Mesendoderm (in vitro differentiated cells): ENCODE measurements around the gene TWF2.

ENCODE experiments used
- DNase-seq: peaks from one replicate; pipeline ENCODE4 v3.0.0; 2013
- H2AK5ac ChIP-seq: 2 replicates; pipeline ENCODE4 v1.6.1; 2013; ENCODE audit warnings: low read length, inconsistent platforms
- H2BK120ac ChIP-seq: 2 replicates; pipeline ENCODE4 v1.6.1; 2013; ENCODE audit warnings: low read depth, mild to moderate bottlenecking, low read length, moderate library complexity, mixed read lengths
- H2BK15ac ChIP-seq: replicated peaks from 2 replicates; pipeline ENCODE4 v1.6.1; 2013; ENCODE audit warnings: low read depth, mild to moderate bottlenecking, moderate library complexity
- H2BK5ac ChIP-seq: 2 replicates; pipeline ENCODE4 v1.6.1; 2013; ENCODE audit warnings: low read length, inconsistent platforms
- H3K18ac ChIP-seq: 2 replicates; pipeline ENCODE4 v1.6.1; 2013; ENCODE audit warnings: mild to moderate bottlenecking, low read length, mixed read lengths
- H3K23ac ChIP-seq: one replicate; pipeline ENCODE4 v1.6.1; 2013; ENCODE audit warnings: low read length
- H3K27ac ChIP-seq: 2 replicates; pipeline ENCODE4 v1.5.1; 2013; ENCODE audit warnings: low read depth, mild to moderate bottlenecking, inconsistent platforms, low read length, moderate library complexity
- H3K27me3 ChIP-seq: 2 replicates; pipeline ENCODE4 v1.6.1; 2013; ENCODE audit warnings: low read length, control low read depth, mild to moderate bottlenecking, inconsistent platforms; ENCODE audit not compliant: insufficient read depth, poor library complexity
- H3K36me3 ChIP-seq: 2 replicates; pipeline ENCODE4 v1.6.1; 2013; ENCODE audit warnings: low read length, inconsistent platforms; ENCODE audit not compliant: control insufficient read depth, insufficient read depth
- H3K4ac ChIP-seq: one replicate; pipeline ENCODE4 v1.6.1; 2013; ENCODE audit warnings: low read depth, mild to moderate bottlenecking, low read length, moderate library complexity
- H3K4me1 ChIP-seq: 2 replicates; pipeline ENCODE4 v1.6.1; 2013; ENCODE audit warnings: low read depth, low read length, inconsistent platforms; ENCODE audit not compliant: control insufficient read depth
- H3K4me2 ChIP-seq: 2 replicates; pipeline ENCODE4 v1.6.1; 2013; ENCODE audit warnings: low read length
- H3K4me3 ChIP-seq: 2 replicates; pipeline ENCODE4 v1.5.1; 2013; ENCODE audit warnings: mild to moderate bottlenecking, low read length
- H3K56ac ChIP-seq: one replicate; pipeline ENCODE4 v1.6.1; 2013; ENCODE audit warnings: low read length
- H3K79me1 ChIP-seq: 2 replicates; pipeline ENCODE4 v1.6.1; 2013; ENCODE audit warnings: low read length, inconsistent platforms
- H3K79me2 ChIP-seq: 2 replicates; pipeline ENCODE4 v1.6.1; 2013; ENCODE audit warnings: mild to moderate bottlenecking, low read length; ENCODE audit not compliant: control insufficient read depth, insufficient read depth
- H3K9ac ChIP-seq: 2 replicates; pipeline ENCODE4 v1.6.1; 2013; ENCODE audit warnings: low read length, inconsistent platforms
- H4K5ac ChIP-seq: one replicate; pipeline ENCODE4 v1.6.1; 2013; ENCODE audit warnings: low read length
- H4K8ac ChIP-seq: one replicate; pipeline ENCODE4 v1.6.1; 2013; ENCODE audit warnings: low read depth, mild to moderate bottlenecking, control low read depth, low read length, moderate library complexity
- WGBS: extraction: QIAGEN DNeasy Blood & Tissue Kit; methylation state at CpG from one replicate; pipeline ENCODE4 v1.1.7; 2013; ENCODE audit warnings: low lambda C conversion rate, missing lambda C conversion rate; ENCODE audit not compliant: insufficient coverage; ENCODE audit errors: extremely low coverage; 5-methylcytosine and 5-hydroxymethylcytosine counted together

TWF2 gene

DNA sequence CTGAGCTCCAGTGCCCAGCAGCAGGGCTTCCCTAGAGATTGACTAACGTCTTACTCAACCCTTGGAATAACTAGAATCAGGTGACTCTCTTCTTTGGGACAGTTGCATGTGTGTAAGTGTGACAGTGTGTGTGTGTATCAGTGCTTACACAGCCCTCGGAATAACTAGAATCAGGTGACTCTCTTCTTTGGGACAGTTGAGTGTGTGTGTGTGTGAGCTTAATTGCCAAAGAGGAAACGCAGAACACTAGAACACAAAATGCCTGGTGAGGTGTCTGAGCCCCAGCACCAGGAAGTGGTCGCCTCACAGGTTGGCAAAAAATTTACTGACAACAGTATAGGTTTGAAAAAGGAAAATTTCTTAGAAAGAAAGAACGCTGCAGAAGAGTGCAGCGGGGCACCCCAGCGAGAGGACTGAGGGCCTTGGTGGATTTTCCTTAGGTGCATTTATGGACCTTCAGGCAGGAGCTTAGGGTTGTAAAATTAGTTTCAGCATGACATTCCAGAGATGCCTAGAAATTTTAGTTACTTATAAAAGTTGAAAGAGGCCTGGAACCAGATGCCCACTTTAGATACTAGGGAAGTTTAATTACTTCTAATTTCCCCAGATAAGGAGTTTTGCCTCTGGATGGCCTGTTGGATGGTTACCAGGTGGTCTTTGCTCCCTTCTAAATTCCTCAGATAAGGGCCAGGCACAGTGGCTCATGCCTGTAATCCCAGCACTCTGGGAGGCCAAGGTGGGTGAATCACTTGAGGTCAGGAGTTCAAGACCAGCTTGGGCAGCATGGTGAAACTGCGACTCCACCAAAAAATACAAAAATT is 43.2 kb upstream of the TWF2 start:
- WGBS: no CpG with 5 or more reads among the region's 8 CpGs
- Histone ChIP-seq H3K79me1 (peaks cover 3% of the 10 kb centered on the region), H3K56ac (no peak overlapping the region), H2BK5ac (no peak overlapping the region), H3K9ac (no peak overlapping the region), H2BK15ac (no peak overlapping the region), H3K4ac (no peak overlapping the region), H3K27ac (no peak overlapping the region), H2AK5ac (no peak overlapping the region), H4K8ac (no peak overlapping the region), H3K4me1 (peaks cover 4% of the 10 kb centered on the region), H3K36me3 (no peaks in the 10 kb centered on the region), H4K5ac (no peak overlapping the region), H3K27me3 (no peaks in the 10 kb centered on the region), H3K4me3 (no peak overlapping the region), H2BK120ac (no peak overlapping the region), H3K4me2 (no peak overlapping the region), H3K18ac (no peak overlapping the region), H3K23ac (no peak overlapping the region), H3K79me2 (peaks cover 10% of the 10 kb centered on the region)
- DNase-seq: peak; percentile 68

DNA sequence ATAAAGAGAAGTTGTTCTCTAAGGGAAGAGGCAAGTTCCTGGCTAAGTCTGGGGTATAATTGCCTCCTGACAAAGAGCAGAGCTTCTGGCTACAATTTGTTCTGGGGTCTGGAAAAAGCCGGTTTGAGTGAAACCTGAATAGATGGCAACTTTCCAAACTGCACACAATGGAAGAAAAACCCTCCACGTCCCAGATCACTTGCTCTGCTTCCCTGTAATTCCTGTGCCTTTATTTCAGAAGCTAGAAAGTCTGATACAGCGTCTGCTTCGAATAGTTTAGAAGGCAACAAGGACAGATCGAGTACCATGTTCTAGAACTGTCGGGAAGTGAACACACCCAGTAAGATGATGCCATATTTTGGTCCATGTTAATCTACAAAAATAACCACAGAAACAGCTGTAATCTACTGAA is 41.1 kb upstream of the TWF2 start:
- peaks cover 2% of the 10 kb centered on the region for H3K79me1 ChIP-seq
- no peak for DNase-seq

GRCh38 chr3:52279596-52279995 is 40.6 kb upstream of the TWF2 start:
- Histone ChIP-seq H3K27ac (no peak overlapping the region), H3K4me2 (no peak overlapping the region)

More for the DNA sequence above, 41.1 kb upstream of the TWF2 start:
- no CpG with 5 or more reads among the region's 6 CpGs for WGBS
- Histone ChIP-seq H3K9ac (no peak overlapping the region), H3K4me2 (no peak overlapping the region), H2BK15ac (no peak overlapping the region), H3K56ac (no peak overlapping the region), H3K4me3 (no peak overlapping the region), H2BK5ac (no peak overlapping the region), H3K4me1 (peaks cover 3% of the 10 kb centered on the region), H3K18ac (no peak overlapping the region), H4K5ac (no peak overlapping the region), H2AK5ac (no peak overlapping the region), H3K79me2 (peaks cover 30% of the 10 kb centered on the region), H3K4ac (no peak overlapping the region), H3K36me3 (no peaks in the 10 kb centered on the region), H4K8ac (no peak overlapping the region), H3K23ac (no peak overlapping the region), H3K27ac (no peak overlapping the region), H2BK120ac (no peak overlapping the region), H3K27me3 (no peaks in the 10 kb centered on the region)

DNA sequence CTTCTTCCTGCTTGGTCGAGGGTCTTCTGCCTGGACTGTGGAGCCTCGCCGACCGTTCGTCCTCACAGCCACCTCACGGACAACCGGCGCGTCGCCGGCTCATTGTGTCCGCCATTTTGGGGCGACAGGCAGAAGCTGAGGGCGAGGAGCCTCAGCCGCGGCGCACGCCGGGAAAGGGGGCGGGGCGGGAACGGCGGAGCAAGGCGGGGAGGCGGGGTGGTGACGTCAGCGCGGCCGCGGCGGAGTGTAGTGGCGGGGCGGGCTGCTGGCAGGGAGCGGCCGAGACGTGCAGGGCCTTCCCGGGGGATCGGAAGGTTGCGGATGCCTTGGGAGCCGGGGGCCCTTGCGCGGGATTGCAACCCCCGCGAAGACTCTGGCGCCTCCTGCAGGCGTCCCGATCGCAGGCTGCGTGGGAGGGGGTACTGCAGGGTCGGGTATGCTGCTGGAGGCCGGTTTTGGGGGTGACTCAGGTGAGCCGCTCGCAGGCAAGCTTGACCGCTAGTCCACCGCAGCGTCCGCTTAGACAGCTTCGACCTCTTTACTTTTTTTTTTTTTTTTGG is 39.6 kb upstream of the TWF2 start, which contains the start of gene WDR82:
TSS of gene WDR82 (minus strand) at position 140 of the 560 bp plus-strand sequence. CDS start 288 bp downstream, outside the sequence.
- no peak within 1 kb of the TSS for H4K8ac ChIP-seq
- peaks cover 44% of the 10 kb centered on the region for H3K79me2 ChIP-seq
- H3K79me1 ChIP-seq: peaks cover 2% of the 10 kb centered on the region
- H3K27me3 ChIP-seq: no peaks in the 10 kb centered on the region
- peaks cover 3% of the 10 kb centered on the region for H3K4me1 ChIP-seq
- H3K18ac ChIP-seq: peak within 1 kb of the TSS; percentile 96
- H2AK5ac ChIP-seq: peak within 1 kb of the TSS; percentile 6
- H3K9ac ChIP-seq: peak within 1 kb of the TSS; percentile 99
- no CpG with 5 or more reads among the region's 58 CpGs for WGBS
- H3K4me2 ChIP-seq: peak within 1 kb of the TSS; percentile 59
- H2BK5ac ChIP-seq: peak within 1 kb of the TSS; percentile 87
- peak; percentile 96 for DNase-seq
- peak within 1 kb of the TSS; percentile 6 for H2BK120ac ChIP-seq
- H4K5ac ChIP-seq: no peak within 1 kb of the TSS
- H3K27ac ChIP-seq: peak within 1 kb of the TSS; percentile 90
- peak within 1 kb of the TSS; percentile 100 for H3K56ac ChIP-seq
- no peaks in the 10 kb centered on the region for H3K36me3 ChIP-seq
- H2BK15ac ChIP-seq: no peak within 1 kb of the TSS
- H3K4me3 ChIP-seq: peak within 1 kb of the TSS; percentile 94
- peak within 1 kb of the TSS; percentile 91 for H3K4ac ChIP-seq
- H3K23ac ChIP-seq: peak within 1 kb of the TSS; percentile 97

More at GRCh38 chr3:52279596-52279995, 40.6 kb upstream of the TWF2 start:
- no peak overlapping the region for H4K8ac ChIP-seq
- no peak overlapping the region for H3K4me3 ChIP-seq
- H3K23ac ChIP-seq: no peak overlapping the region
- H2BK15ac ChIP-seq: no peak overlapping the region
- DNase-seq: no peak
- H3K9ac ChIP-seq: peak overlapping the region; percentile 94
- no peak overlapping the region for H2AK5ac ChIP-seq
- peaks cover 34% of the 10 kb centered on the region for H3K79me2 ChIP-seq
- H3K4me1 ChIP-seq: peaks cover 3% of the 10 kb centered on the region
- H4K5ac ChIP-seq: no peak overlapping the region
- H2BK5ac ChIP-seq: no peak overlapping the region
- H3K79me1 ChIP-seq: peaks cover 2% of the 10 kb centered on the region
- H3K4ac ChIP-seq: no peak overlapping the region
- H3K27me3 ChIP-seq: no peaks in the 10 kb centered on the region
- WGBS: no CpG with 5 or more reads among the region's 2 CpGs
- no peaks in the 10 kb centered on the region for H3K36me3 ChIP-seq
- H2BK120ac ChIP-seq: no peak overlapping the region
- H3K56ac ChIP-seq: peak overlapping the region; percentile 93
- H3K18ac ChIP-seq: no peak overlapping the region

DNA sequence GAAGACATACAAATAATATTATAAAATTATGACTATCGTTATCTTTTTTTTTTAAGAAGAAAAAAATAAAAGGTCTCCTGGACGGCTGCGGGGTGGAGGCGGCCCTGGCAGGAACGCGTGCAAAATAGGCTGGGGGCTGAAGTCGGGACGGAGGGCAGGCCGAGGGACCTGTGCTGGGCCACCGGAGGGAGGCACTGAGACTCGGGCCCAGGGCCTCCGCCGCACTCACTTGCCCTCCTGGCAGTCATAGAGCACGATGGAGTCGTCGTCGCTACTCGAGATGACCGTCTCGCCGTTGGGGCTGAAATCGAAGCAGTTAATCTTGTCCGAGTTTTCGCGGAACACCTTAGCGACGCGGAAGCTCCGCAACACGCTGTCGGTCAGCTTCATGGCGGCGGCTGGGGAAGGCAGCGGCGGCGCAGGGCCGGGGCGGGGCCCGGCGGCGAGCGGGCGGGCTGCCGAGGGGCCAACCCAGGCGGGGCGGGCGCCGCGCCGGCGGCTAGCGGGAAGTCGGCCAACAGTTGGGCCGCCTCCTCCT is 39.1 kb upstream of the TWF2 start:
- H3K4ac ChIP-seq: peak overlapping the region; percentile 91
- no peaks in the 10 kb centered on the region for H3K36me3 ChIP-seq
- H4K5ac ChIP-seq: no peak overlapping the region
- peak overlapping the region; percentile 89 for H3K18ac ChIP-seq
- H3K4me2 ChIP-seq: peak overlapping the region; percentile 38
- H2BK15ac ChIP-seq: no peak overlapping the region
- peaks cover 50% of the 10 kb centered on the region for H3K79me2 ChIP-seq
- H2AK5ac ChIP-seq: peak overlapping the region; percentile 6
- no peak overlapping the region for H4K8ac ChIP-seq
- H3K4me3 ChIP-seq: peak overlapping the region; percentile 94
- no CpG with 5 or more reads among the region's 54 CpGs for WGBS
- peak overlapping the region; percentile 99 for H3K9ac ChIP-seq
- H2BK5ac ChIP-seq: peak overlapping the region; percentile 87
- DNase-seq: peak; percentile 78
- peak overlapping the region; percentile 90 for H3K27ac ChIP-seq
- peak overlapping the region; percentile 6 for H2BK120ac ChIP-seq
- H3K27me3 ChIP-seq: no peaks in the 10 kb centered on the region
- H3K4me1 ChIP-seq: peaks cover 3% of the 10 kb centered on the region
- peak overlapping the region; percentile 100 for H3K56ac ChIP-seq
- peak overlapping the region; percentile 97 for H3K23ac ChIP-seq
- peaks cover 2% of the 10 kb centered on the region for H3K79me1 ChIP-seq
